Hematopoietic multipotent progenitor cell treated with erythropoietin and hydrocortisone succinate and interleukin-3 and kit ligand, for 6 days (in vitro differentiated cells): ENCODE data around the gene CSE1L.
"Not testable (repeated sequence)": the region's sequence is repeated elsewhere in the genome, so short reads cannot be mapped to it uniquely, and the experiment has no call there.

Experiments
- DNase-seq: peaks from one replicate; pipeline ENCODE4 v3.0.0-alpha.2; 2015

Gene CSE1L

DNA sequence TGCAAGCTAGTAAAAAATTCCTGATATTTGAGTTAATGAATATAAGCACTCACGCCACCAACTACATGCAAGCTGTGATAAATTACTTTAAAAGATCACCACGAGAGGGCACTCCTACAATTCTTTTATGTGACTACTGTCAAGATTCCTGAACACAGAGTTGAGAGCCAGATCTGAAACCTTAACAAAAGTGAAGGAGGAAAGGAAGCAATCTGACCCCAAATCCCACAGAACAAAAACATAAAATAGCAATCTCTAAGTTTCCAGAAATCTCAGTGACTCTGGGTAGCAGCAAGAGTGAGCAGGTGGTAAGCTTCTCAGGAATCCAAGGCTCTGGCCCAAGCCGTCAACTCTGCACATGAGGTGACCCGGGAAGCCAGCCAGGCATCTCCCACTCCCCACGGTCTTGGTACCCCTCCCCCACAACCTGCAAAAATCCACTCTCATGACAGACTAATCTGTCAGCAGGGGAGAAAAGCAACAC lies 86.9 kb downstream of the CSE1L start:
- DNase-seq, result peak; percentile 87

DNA sequence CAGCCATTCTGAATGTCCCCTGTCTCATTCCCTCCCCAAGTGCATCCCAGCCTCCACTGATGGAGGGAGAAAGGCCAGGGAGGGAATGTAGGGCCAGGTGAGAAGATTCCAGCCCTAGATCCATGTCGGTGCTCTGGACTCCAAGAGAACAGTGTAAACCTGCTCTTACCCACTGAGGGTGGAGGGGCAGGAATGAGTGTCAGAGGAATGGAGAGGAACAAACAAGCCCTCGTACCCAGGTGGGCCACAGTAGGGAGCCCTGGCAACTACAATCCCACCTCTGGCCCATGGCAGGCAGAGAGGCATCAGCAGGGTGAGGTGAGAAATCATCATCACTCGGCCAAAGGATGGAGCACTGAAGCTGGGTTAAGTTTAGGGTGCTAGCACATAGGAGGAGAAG lies 87.5 kb downstream of the CSE1L start:
- DNase-seq, result no peak

DNA sequence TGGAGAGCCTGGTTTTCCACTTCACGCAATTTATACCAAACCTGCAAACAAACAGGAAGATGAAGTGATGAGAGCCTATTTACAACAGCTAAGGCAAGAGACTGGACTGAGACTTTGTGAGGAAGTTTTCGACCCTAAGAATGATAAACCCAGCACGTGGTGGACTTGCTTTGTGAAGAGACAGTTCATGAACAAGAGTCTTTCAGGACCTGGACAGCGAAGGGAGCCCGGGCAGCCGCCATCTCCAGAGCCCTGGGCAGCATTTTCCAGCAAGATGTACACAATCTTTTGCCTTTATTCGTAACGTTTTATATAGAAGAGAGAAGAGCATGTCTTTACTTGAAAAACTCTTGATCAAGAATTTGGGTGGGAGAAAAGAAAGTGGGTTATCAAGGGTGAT lies 88.7 kb downstream of the CSE1L start:
- DNase-seq, result not testable (repeated sequence)

DNA sequence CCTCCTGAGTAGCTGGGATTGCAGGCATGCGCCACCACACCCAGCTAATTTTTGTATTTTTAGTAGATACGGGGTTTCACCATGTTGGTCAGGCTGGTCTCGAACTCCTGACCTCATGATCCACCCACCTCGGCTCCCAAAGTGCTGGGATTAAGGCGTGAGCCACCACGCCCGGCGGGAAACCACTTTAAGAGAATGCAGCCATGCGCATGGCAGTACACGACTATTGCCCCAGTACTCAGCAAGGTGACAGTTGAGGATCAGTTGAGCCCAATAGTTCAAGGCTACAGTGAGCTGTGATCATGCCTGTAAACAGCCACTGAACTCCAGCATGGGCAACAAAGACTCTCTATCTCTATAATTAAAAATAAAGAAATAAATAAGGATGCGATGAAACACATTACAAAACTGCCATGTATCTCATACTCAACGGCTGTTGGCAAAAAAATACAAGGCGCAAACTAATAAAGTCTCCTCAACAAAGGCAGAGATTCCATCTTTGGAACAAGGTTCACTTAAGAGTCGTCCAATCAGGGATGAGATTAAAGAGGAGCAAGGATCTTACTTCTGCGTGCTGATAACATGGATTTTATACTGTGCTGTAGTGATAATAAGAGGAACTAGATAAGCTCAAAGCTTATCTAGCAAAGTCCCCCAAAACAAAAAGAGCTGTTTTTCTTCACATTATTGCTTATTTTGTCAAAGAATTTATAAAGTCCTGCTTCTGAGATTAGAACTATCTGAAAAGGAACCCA lies 90.9 kb downstream of the CSE1L start:
- DNase-seq, result peak; percentile 25

DNA sequence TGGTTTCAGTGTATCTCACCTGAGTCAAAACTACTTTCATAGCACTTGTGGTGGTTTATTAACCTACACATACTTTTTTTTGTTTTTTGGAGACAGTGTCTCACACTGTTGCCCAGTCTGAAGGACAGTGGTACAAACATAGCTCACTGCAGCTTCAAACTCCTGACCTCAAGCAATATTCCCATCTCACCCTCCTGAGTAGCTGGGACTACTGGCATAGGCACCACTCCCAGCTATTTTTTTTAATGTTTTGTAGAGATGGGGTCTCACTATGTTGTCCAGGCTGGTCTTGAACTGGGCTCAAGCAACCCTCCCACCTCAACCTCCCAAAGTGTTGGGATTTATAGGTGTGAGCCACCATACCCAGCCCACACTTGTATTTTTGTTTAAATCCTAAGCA lies 92.3 kb downstream of the CSE1L start:
- no peak for DNase-seq

DNA sequence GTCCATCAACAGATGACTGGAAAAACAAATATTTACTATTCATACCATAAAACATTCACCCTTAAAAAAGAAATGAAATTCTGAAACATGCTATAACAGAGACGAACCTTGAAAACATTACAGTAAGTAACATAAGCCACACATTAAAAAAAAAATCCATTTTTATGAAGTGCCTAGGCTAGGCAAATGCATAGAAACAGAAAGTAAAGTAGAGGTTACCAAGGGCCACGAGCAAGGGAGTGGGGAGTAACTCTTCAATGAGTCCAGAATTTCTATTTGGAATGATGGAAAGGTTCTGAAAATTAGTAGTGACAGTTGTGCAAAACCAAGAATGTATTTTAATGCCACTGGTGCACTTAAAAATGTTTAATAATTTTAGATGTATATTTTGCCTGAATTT lies 94.3 kb downstream of the CSE1L start:
- DNase-seq, result no peak

DNA sequence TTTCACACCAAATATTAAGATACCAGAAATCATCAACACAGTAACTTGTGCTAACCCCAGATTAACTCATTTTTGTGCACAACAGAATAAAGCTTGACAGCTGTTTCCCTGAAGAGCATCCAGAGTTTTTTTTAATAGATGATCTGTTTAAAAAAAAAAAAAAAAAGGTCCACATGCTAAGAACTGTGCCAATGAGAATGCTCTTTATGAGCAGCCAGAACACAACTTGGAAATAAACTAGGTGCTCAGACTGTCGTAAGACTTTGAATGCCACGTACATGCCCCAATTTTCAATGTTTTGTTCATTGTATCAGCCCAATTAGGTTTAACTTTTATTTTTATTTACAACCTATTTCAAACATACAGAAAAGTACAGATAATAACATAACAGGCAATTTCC lies 94.7 kb downstream of the CSE1L start:
- no peak for DNase-seq
